ENCODE data around the gene MMP24OS.

The MMP24OS gene

DNA sequence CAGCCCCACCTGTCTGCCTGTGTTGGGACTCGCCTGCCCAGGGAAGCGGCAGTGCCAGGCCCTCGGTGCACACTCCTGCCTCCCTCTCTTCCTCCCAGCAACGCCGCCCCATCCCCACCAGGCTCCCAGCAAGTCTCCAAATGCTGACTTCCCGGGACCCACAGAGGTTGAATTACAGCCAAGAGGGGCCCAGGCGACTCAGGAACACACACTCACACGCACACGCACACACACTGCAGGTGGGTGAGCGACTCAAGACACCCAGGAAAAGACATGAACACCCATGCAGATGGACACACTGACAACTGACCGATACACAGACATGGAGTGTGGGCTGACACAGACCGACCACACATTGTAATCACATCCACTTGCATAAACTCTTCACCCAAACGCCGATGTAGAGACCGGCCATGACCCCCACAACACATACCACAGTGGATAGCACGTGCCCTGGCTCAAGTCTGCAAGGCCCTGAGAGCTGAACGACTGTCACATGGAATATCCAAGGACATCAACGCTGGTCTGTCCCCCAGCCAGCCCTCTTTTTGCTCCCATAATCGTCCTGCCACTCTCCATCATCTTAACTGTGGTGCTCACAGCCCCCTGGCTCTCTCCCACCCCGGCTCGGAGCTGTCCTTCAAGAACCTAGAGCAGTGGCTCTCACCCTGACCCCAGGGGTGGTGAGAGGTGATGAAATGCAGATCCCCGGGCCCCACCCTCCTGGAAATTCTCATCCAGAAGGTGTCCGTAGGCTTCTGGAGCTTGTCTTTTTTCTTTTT, 14.8 kb upstream of the MMP24OS start:
- no peak for DNase-seq (ENCODE audit: extremely low spot score)
- ChIA-PET CTCF (no interaction called here), POLR2A (interaction anchor here (2.3 kb wide), 1 partner anchor 9 kb away, joined by 14 read pairs; the partner anchor contains the start of gene EIF6)
- no peak for TF ChIP-seq BHLHE40 (IDR thresholded peaks at IDR 0.05; ENCODE audit: borderline replicate concordance)
- TF ChIP-seq HDGF (IDR thresholded peaks at IDR 0.05; ENCODE audit: borderline replicate concordance) = no peak
- no peak for TF ChIP-seq FOXK2 (IDR thresholded peaks at IDR 0.05)
- TF ChIP-seq TARDBP (IDR thresholded peaks at IDR 0.05) = no peak
- TF ChIP-seq PKNOX1 (IDR thresholded peaks at IDR 0.05) = no peak
- TF ChIP-seq ARNT (IDR thresholded peaks at IDR 0.05) = no peak

DNA sequence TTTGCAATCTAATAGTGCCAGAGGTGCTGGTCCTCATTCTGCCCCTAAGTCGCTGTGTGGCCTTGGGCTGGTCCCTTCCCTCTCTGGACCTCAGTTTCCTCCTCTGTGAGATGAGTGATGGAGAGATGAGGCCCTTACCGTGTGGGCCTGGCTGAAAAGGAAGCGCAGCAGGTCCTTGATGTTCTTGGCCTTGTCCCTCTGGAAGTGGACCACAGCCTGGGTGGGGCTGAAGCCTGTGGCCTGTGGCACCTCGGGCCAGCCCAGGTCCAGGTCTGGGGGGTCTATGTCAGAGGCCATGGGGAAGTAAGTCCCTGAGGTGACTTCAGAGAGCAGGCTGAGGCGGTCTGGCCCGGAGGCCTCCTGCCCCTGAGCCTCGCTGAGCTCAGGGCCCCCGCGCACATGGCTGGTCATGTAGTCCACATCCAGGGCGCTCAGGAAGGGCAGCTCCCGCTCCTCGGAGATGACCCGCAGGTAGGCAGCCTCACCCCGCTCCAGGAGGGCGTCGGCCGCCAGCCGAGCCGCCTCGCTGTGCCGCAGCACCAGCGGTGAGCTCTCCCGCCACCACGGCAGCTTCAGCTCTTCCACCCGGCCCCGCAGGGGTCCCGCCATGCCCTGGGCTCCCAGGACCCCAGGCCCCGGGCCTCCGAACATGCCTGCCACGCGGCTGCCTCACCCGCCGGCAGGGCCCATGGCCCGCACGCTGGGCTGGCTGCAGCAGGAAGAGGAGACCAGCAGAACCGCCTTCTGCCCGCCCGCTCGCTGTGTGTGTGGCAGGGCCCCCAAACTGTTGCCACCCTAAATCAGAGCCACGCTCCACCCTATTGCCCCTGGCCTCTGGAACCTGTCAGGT, 14.0 kb upstream of the MMP24OS start, which contains the start of gene FAM83C:
Gene FAM83C, minus strand, starts transcription at position 772 of the 850 bp plus-strand sequence. Its CDS starts 121 bp downstream, at position 651.
- DNase-seq (ENCODE audit: extremely low spot score) = no peak
- POLR2A ChIA-PET = no interaction called here
- TF ChIP-seq BHLHE40 (IDR thresholded peaks at IDR 0.05; ENCODE audit: borderline replicate concordance) = no peak
- TF ChIP-seq SP1 (IDR thresholded peaks at IDR 0.05) = no peak
- no peak for TF ChIP-seq L3MBTL2 (conservative IDR thresholded peaks at IDR 0.05)
- TF ChIP-seq HDGF (IDR thresholded peaks at IDR 0.05; ENCODE audit: borderline replicate concordance) = no peak
- no peak for TF ChIP-seq TARDBP (IDR thresholded peaks at IDR 0.05)
- TF ChIP-seq FOXK2 (IDR thresholded peaks at IDR 0.05) = no peak
- TF ChIP-seq PKNOX1 (IDR thresholded peaks at IDR 0.05) = no peak
- no peak for TF ChIP-seq ZNF384 (IDR thresholded peaks at IDR 0.05)
- no peak for TF ChIP-seq ELF4 (IDR thresholded peaks at IDR 0.05)
- TF ChIP-seq ARNT (IDR thresholded peaks at IDR 0.05) = no peak
- no peak for TF ChIP-seq NFRKB (IDR thresholded peaks at IDR 0.05)
- TF ChIP-seq SUZ12 (IDR thresholded peaks at IDR 0.05) = no peak
- CTCF ChIA-PET = no interaction called here

GRCh38 chr20:35290887-35291417, 13.0 kb upstream of the MMP24OS start:
- ChIA-PET CTCF (no interaction called here), POLR2A (no interaction called here)
- no peak for TF ChIP-seq CTBP1 (IDR thresholded peaks at IDR 0.05; ENCODE audit: borderline replicate concordance)
- no peak for TF ChIP-seq NFRKB (IDR thresholded peaks at IDR 0.05)
- no peak for TF ChIP-seq LEF1 (IDR thresholded peaks at IDR 0.05; ENCODE audit: borderline replicate concordance)
- no peak for TF ChIP-seq HDGF (IDR thresholded peaks at IDR 0.05; ENCODE audit: borderline replicate concordance)
- no peak for DNase-seq (ENCODE audit: extremely low spot score)

DNA sequence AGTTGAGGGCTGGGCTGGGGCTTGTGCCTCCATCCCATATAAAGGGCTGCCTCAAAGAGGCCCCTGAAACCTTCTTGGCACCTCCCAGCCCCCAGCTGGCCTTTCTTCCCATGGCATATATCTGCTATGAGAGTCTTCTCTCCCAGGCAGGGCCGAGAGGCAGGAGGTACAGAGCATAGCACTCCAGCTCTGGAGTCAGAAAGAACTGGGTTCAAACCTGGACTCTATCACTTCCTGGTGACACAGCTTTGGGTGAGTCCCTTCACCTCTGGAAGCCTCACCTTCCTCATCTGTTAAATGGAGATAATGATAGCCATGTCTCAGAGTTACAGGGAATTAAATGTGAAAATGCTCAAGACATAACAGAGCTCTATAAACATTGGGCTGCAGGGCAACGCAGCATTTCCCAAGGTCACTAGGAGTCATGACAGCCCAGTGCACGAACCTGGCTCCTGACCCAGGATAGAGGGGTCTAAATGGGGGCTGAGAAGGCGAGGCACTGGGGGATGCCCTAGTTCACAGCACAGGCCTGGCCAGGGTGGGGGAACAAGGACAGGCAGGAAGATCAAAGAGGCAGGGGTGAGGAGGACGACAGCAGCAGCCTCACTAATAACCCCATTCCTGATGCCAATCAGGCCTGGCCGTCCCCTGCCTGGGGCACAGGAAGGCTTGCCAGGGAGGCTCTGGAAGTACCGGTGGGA, 12.4 kb upstream of the MMP24OS start:
- no peak for TF ChIP-seq HDGF (IDR thresholded peaks at IDR 0.05; ENCODE audit: borderline replicate concordance)
- TF ChIP-seq TARDBP (IDR thresholded peaks at IDR 0.05) = no peak
- TF ChIP-seq NFRKB (IDR thresholded peaks at IDR 0.05) = no peak
- no peak for TF ChIP-seq ELF4 (IDR thresholded peaks at IDR 0.05)
- TF ChIP-seq FOXK2 (IDR thresholded peaks at IDR 0.05) = no peak
- TF ChIP-seq CTBP1 (IDR thresholded peaks at IDR 0.05; ENCODE audit: borderline replicate concordance) = no peak
- no peak for TF ChIP-seq SUZ12 (IDR thresholded peaks at IDR 0.05)
- TF ChIP-seq FOXM1 (IDR thresholded peaks at IDR 0.05; ENCODE audit: borderline replicate concordance) = no peak
- TF ChIP-seq ZNF384 (IDR thresholded peaks at IDR 0.05) = no peak
- no peak for TF ChIP-seq PKNOX1 (IDR thresholded peaks at IDR 0.05)
- TF ChIP-seq FOXA1 (IDR thresholded peaks at IDR 0.05) = no peak
- TF ChIP-seq LEF1 (IDR thresholded peaks at IDR 0.05; ENCODE audit: borderline replicate concordance) = no peak
- TF ChIP-seq BHLHE40 (IDR thresholded peaks at IDR 0.05; ENCODE audit: borderline replicate concordance) = no peak
- TF ChIP-seq L3MBTL2 (conservative IDR thresholded peaks at IDR 0.05) = no peak
- no peak for TF ChIP-seq ARNT (IDR thresholded peaks at IDR 0.05)
- no peak for TF ChIP-seq SP1 (IDR thresholded peaks at IDR 0.05)
- CTCF ChIA-PET = no interaction called here
- DNase-seq (ENCODE audit: extremely low spot score) = no peak
- POLR2A ChIA-PET = interaction anchor here (1.3 kb wide), 1 partner anchor 164 kb away, joined by 3 read pairs; no protein-coding TSS in a partner anchor

- DNase-seq (ENCODE audit: extremely low spot score) = no peak
- no peak for TF ChIP-seq ARNT (IDR thresholded peaks at IDR 0.05)
- no peak for TF ChIP-seq SUZ12 (IDR thresholded peaks at IDR 0.05)
- no peak for TF ChIP-seq BHLHE40 (IDR thresholded peaks at IDR 0.05; ENCODE audit: borderline replicate concordance)
- TF ChIP-seq CTBP1 (IDR thresholded peaks at IDR 0.05; ENCODE audit: borderline replicate concordance) = no peak
- no peak for TF ChIP-seq FOXM1 (IDR thresholded peaks at IDR 0.05; ENCODE audit: borderline replicate concordance)
- TF ChIP-seq HDGF (IDR thresholded peaks at IDR 0.05; ENCODE audit: borderline replicate concordance) = no peak
- no peak for TF ChIP-seq TARDBP (IDR thresholded peaks at IDR 0.05)
- TF ChIP-seq L3MBTL2 (conservative IDR thresholded peaks at IDR 0.05) = no peak
- ChIA-PET POLR2A (no interaction called here), CTCF (interaction anchor here (0.6 kb wide), 1 partner anchor 16 kb away, joined by 3 read pairs; no protein-coding TSS in a partner anchor)
These were observed 10.6 kb upstream of the MMP24OS start for GRCh38 chr20:35288325-35289060.

Data from HEK293T (cell line).